Measurements from ENCODE around the gene MACROD2. TPM values are rescaled to one million over a fixed set of nuclear protein-coding genes. Genes with fewer than 3 reads are reported as not detected.

MACROD2 gene
- total and polyA plus RNA-seq, 2 of the 4 experiments (the other 2 are of a cell fraction), result not detected

DNA sequence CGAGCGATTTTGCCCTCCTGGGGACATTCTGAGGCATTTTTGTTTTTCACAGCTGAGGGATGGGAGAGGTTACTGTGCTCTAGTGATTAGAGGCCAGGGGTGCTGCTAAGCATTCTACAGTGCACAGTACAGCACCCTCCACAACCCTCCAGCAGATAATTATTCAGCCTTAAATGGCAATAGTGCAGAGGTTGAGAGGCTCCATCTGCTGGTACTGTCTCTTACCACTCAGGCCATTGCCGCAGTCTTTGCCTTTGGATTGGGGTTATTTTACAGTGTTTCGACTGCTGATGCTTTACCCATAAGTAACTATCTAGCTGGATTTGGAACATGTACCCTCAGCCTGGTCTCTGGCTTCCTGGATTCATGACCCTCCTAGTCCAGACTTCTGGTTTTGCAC is 1872.6 kb downstream of the MACROD2 start:
- Histone ChIP-seq H3K18ac (ENCODE audit: low read depth, low read length) (no peak overlapping the region), H2AFZ (replicated peaks; ENCODE audit: low read length, poor library complexity) (no peak overlapping the region), H3K27me3 (ENCODE audit: control insufficient read depth, insufficient read depth, low read length) (no peaks in the 10 kb centered on the region), H3K4me1 (ENCODE audit: control insufficient read depth, insufficient read depth, low read length) (no peaks in the 10 kb centered on the region), H2BK120ac (ENCODE audit: low read depth, low read length) (no peak overlapping the region), H3K56ac (ENCODE audit: extremely low read depth, insufficient read depth, low read length) (no peak overlapping the region), H4K5ac (ENCODE audit: low read depth, low read length) (no peak overlapping the region), H4K91ac (ENCODE audit: insufficient read depth, low read depth, low read length) (no peak overlapping the region), H4K8ac (ENCODE audit: low read depth in 2 of 2, low read length in 2 of 2) (no peak overlapping the region), H3K9me1 (ENCODE audit: insufficient read depth, low read length) (no peaks in the 10 kb centered on the region), H3K23ac (ENCODE audit: low read depth, low read length) (no peak overlapping the region), H3K36me3 (ENCODE audit: control insufficient read depth, insufficient read depth, low read length) (no peaks in the 10 kb centered on the region), H3K14ac (replicated peaks; ENCODE audit: low read depth, low read length) (no peak overlapping the region), H2BK20ac (ENCODE audit: low read depth, low read length) (no peak overlapping the region), H3K79me1 (ENCODE audit: low read depth in 1 of 2, low read length in 2 of 2) (no peaks in the 10 kb centered on the region), H3K4me3 (ENCODE audit: insufficient read depth, low read depth, low read length) (no peak overlapping the region), H2AK5ac (ENCODE audit: low read depth, low read length) (no peak overlapping the region), H3K4me2 (ENCODE audit: low read depth, low read length) (no peak overlapping the region), H2BK15ac (ENCODE audit: low read depth, low read length) (no peak overlapping the region), H3K9me3 (ENCODE audit: control insufficient read depth, insufficient read depth, low read length) (peaks cover 3% of the 10 kb centered on the region; the same call in 1 of the 2 replicates), H3K27ac (ENCODE audit: insufficient read depth, low read length) (no peak overlapping the region), H3K4ac (ENCODE audit: low read depth, low read length) (no peak overlapping the region), H3K9ac (ENCODE audit: low read depth, low read length) (no peak overlapping the region), H4K20me1 (ENCODE audit: insufficient read depth, low read length) (no peaks in the 10 kb centered on the region), H2BK5ac (ENCODE audit: low read depth, low read length, poor library complexity, severe bottlenecking) (no peak overlapping the region), H2AK9ac (replicated peaks; ENCODE audit: low read depth, low read length, poor library complexity) (no peak overlapping the region)
- dilution Hi-C loops (cut with HindIII; ENCODE audit: low sequenced_read_pairs, unreplicated experiment) (no loop called here), intact Hi-C loops (cut with micrococcal nuclease) (no loop called here), in situ Hi-C loops (cut with MboI; ENCODE audit: low sequenced_read_pairs) (no loop called here)
- TF ChIP-seq SMC3 (IDR thresholded peaks at IDR 0.05; ENCODE audit: low read depth, low read length), result no peak
- no peak for TF ChIP-seq USF2 (IDR thresholded peaks at IDR 0.05; ENCODE audit: low read depth, low read length)
- TF ChIP-seq, protein P1, sequence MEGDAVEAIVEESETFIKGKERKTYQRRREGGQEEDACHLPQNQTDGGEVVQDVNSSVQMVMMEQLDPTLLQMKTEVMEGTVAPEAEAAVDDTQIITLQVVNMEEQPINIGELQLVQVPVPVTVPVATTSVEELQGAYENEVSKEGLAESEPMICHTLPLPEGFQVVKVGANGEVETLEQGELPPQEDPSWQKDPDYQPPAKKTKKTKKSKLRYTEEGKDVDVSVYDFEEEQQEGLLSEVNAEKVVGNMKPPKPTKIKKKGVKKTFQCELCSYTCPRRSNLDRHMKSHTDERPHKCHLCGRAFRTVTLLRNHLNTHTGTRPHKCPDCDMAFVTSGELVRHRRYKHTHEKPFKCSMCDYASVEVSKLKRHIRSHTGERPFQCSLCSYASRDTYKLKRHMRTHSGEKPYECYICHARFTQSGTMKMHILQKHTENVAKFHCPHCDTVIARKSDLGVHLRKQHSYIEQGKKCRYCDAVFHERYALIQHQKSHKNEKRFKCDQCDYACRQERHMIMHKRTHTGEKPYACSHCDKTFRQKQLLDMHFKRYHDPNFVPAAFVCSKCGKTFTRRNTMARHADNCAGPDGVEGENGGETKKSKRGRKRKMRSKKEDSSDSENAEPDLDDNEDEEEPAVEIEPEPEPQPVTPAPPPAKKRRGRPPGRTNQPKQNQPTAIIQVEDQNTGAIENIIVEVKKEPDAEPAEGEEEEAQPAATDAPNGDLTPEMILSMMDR (conservative IDR thresholded peaks at IDR 0.05; ENCODE audit: low read depth, low read length), result no peak
- TF ChIP-seq ELK1 (IDR thresholded peaks at IDR 0.05; ENCODE audit: borderline replicate concordance, low read depth, low read length), result no peak
- no peak for TF ChIP-seq RAD21 (IDR thresholded peaks at IDR 0.05; ENCODE audit: low read length)
- no peak for TF ChIP-seq MAZ (IDR thresholded peaks at IDR 0.05; ENCODE audit: borderline replicate concordance, low read depth, low read length)
- TF ChIP-seq MAFK (IDR thresholded peaks at IDR 0.05; ENCODE audit: low read depth, low read length), result no peak
- no peak for TF ChIP-seq MXI1 (IDR thresholded peaks at IDR 0.05; ENCODE audit: borderline replicate concordance, low read depth, low read length)
- no peak for TF ChIP-seq RCOR1 (IDR thresholded peaks at IDR 0.05; ENCODE audit: insufficient replicate concordance, low read length)
- no peak for TF ChIP-seq NFE2L2 (IDR thresholded peaks at IDR 0.05; ENCODE audit: low read depth, low read length)
- WGBS, 2 experiments (ENCODE audit: extremely low coverage in 2 of 2, insufficient read length in 1 of 2), result no CpG with 5 or more reads among the region's 4 CpGs
- POLR2A ChIA-PET (ENCODE audit: unreplicated experiment), result no interaction called here
- BruUV-seq (replicated peaks), result no TSS peak
- ATAC-seq (ENCODE audit: low read depth), result no peak
- DNase-seq, result no peak
- CTCF ChIA-PET, result no interaction called here

Measured in IMR-90 (cell line).